Fibroblast of mammary gland (primary cell): Measurements from ENCODE around the gene HM13.
A peak's percentile ranks its signal among the peaks of the same experiment; 100 is the strongest.

ENCODE experiments used
- DNase-seq: peaks from one replicate; pipeline ENCODE4 v3.0.0-alpha.2; 2010; ENCODE audit warnings: low read depth
- H3K4me3 ChIP-seq: 2 replicates; pipeline ENCODE4 v1.5.1; 2011; ENCODE audit warnings: low read depth, mild to moderate bottlenecking, low read length, moderate library complexity; ENCODE audit not compliant: control insufficient read depth
- TF ChIP-seq, protein P1 (sequence below): conservative IDR thresholded peaks from 2 replicates; pipeline ENCODE4 v1.5.1; 2011; ENCODE audit warnings: low read depth, low read length, inconsistent platforms; ENCODE audit not compliant: control insufficient read depth, insufficient read depth

HM13 gene

DNA sequence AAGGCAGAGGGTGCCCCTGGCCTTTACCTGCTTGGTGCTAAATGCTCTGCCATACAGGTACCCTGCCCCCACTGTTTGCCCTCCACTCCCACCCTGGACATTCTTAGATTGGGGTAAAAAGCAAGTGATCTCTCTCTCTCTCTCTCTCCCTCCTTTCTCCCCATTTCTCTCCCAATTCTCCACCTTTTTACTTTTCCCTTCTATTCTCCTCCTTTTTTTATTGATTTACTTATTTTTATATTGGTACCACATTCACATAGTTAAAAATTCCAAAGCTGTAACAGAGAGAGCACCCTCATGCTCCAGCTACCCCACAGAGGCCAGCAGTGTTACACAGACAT is 53.1 kb downstream of the HM13 start:
- DNase-seq = no peak
- no peak overlapping the region for H3K4me3 ChIP-seq
- TF ChIP-seq, protein P1, sequence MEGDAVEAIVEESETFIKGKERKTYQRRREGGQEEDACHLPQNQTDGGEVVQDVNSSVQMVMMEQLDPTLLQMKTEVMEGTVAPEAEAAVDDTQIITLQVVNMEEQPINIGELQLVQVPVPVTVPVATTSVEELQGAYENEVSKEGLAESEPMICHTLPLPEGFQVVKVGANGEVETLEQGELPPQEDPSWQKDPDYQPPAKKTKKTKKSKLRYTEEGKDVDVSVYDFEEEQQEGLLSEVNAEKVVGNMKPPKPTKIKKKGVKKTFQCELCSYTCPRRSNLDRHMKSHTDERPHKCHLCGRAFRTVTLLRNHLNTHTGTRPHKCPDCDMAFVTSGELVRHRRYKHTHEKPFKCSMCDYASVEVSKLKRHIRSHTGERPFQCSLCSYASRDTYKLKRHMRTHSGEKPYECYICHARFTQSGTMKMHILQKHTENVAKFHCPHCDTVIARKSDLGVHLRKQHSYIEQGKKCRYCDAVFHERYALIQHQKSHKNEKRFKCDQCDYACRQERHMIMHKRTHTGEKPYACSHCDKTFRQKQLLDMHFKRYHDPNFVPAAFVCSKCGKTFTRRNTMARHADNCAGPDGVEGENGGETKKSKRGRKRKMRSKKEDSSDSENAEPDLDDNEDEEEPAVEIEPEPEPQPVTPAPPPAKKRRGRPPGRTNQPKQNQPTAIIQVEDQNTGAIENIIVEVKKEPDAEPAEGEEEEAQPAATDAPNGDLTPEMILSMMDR = no peak

DNA sequence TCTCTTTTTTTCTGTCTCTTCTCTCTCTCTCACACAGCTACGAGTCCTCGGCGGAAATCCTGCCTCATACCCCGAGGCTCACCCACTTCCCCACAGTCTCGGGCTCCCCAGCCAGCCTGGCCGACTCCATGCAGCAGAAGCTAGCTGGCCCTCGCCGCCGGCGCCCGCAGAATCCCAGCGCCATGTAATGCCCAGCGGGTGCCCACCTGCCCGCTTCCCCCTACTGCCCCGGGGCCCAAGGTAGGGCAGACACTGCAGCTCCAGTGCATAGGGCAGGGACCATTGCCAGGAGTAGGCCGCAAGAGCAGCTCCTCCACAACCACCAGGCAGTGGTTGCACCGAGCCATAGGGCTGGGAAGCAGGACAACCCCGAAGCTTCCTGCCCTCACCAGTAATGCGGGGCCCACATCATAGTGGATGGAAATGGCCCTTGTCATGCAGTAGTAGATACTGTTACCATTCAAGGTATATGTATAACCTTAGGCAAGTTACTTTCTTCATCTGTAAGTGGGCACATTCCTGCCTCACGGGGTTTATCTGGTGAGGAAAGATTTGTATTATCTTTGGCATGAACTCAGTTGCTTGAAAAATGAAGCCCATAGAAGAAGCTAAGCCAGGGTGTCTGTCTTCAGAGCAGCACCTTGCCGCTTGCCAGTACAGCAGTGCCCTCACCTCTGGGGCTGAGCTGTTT is 53.9 kb downstream of the HM13 start:
- no peak for DNase-seq
- H3K4me3 ChIP-seq = no peak overlapping the region
- TF ChIP-seq, protein P1 = no peak

GRCh38 chr20:31568773-31569162 is 54.5 kb downstream of the HM13 start:
- H3K4me3 ChIP-seq = no peak overlapping the region
- TF ChIP-seq, protein P1 = no peak
- DNase-seq = no peak

DNA sequence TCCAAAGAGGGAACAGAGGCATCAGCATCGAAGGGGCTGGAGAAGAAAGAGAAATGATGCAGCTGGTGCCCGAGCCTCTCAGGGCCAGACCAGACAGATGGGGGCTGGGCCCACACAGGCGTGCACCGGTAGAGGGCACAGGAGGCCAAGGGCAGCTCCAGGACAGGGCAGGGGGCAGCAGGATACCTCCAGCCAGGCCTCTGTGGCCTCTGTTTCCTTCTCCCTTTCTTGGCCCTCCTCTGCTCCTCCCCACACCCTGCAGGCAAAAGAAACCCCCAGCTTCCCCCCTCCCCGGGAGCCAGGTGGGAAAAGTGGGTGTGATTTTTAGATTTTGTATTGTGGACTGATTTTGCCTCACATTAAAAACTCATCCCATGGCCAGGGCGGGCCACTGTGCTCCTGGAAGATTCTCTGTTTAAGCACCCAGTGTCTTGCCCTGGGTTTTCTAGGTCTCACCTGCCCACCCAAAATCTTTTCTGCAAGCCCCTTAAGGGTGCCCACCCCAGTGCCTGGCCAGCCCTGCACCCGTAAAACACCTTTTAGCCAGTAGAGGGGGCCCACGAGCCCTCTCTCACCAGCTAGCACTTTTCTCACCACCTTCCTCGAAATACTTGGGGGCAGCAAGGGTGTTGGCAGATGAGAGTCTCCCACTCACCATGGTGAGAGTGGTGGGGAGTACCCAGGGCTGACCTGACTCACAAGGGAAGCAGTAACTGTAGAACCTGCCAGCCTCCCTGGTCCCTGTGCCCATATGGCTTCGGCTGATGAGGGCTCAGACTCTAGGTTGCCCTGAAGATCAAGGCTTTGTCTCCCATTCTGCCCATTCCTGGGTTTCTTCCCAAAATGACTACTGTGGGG is 55.1 kb downstream of the HM13 start:
- no peak overlapping the region for H3K4me3 ChIP-seq
- DNase-seq = peak; percentile 59
- TF ChIP-seq, protein P1 = peak; percentile 78

GRCh38 chr20:31570021-31570463 is 55.8 kb downstream of the HM13 start:
- TF ChIP-seq, protein P1 = no peak
- no peak for DNase-seq
- no peak overlapping the region for H3K4me3 ChIP-seq

- no peak for DNase-seq
- TF ChIP-seq, protein P1 = no peak
- no peak overlapping the region for H3K4me3 ChIP-seq
Measured at GRCh38 chr20:31570735-31571617, 56.7 kb downstream of the HM13 start.
